HUES64 (cell line): ENCODE data around the gene SUPT3H.
"Not testable (repeated sequence)": the region's sequence is repeated elsewhere in the genome, so short reads cannot be mapped to it uniquely, and the experiment has no call there.

Experiments used
- H3K27ac ChIP-seq: 2 replicates; pipeline ENCODE4 v1.7.0; 2013; ENCODE audit warnings: low read depth, low read length, inconsistent platforms
- H3K27me3 ChIP-seq: 2 replicates; pipeline ENCODE4 v1.6.1; 2013; ENCODE audit warnings: mild to moderate bottlenecking, low read length; ENCODE audit not compliant: insufficient read depth
- H3K36me3 ChIP-seq: 2 replicates; pipeline ENCODE4 v1.6.1; 2013; ENCODE audit warnings: mild to moderate bottlenecking, low read length; ENCODE audit not compliant: insufficient read depth
- H3K4me1 ChIP-seq: 2 replicates; pipeline ENCODE4 v1.6.1; 2013; ENCODE audit warnings: mild to moderate bottlenecking, low read length, moderate library complexity; ENCODE audit not compliant: insufficient read depth
- H3K4me3 ChIP-seq: 2 replicates; pipeline ENCODE4 v1.5.1; 2013; ENCODE audit warnings: mild to moderate bottlenecking, low read length, moderate library complexity
- H3K9ac ChIP-seq: 2 replicates; pipeline ENCODE4 v1.6.1; 2013; ENCODE audit warnings: mild to moderate bottlenecking, low read depth, low read length
- H3K9me3 ChIP-seq: 2 replicates; pipeline ENCODE4 v1.6.1; 2013; ENCODE audit warnings: low read depth, low read length; ENCODE audit not compliant: insufficient read depth
- WGBS: fragments of 150-250, 120-280 bp; methylation state at CpG from one replicate; pipeline ENCODE4 v1.1.7; 2013; ENCODE audit warnings: missing lambda C conversion rate; 5-methylcytosine and 5-hydroxymethylcytosine counted together

SUPT3H gene

DNA sequence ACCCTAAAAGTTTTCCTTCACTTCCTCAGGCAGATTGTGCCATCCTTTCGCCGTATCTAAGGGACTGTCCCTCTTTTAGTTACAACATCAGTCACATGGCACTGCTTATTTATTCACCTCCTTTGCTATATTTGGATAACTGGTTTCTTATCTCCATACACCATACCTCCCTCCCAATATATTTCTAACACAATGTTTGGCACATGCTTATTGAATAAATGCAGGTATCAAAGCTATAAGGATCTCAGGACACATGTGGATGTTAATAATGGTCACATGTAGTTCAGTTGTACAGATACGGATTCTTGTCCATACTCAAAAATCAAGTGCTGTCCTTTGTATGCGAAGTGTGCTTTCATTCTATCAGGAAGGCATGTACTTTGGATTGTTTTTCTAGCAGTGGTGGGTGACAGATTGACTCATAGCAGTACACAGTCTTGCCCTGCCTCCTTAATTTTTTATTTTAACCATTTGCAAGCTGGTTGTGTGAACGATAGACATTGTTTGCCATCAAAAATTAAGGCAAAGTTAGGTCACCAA is 456.7 kb downstream of the SUPT3H start:
- no peaks in the 10 kb centered on the region for H3K9me3 ChIP-seq
- no peaks in the 10 kb centered on the region for H3K4me1 ChIP-seq
- H3K36me3 ChIP-seq: no peaks in the 10 kb centered on the region
- no peak overlapping the region for H3K27ac ChIP-seq
- H3K9ac ChIP-seq: no peak overlapping the region
- no peaks in the 10 kb centered on the region for H3K27me3 ChIP-seq
- 87% methylated on average over 5 of the region's 5 CpGs for WGBS
- no peak overlapping the region for H3K4me3 ChIP-seq

DNA sequence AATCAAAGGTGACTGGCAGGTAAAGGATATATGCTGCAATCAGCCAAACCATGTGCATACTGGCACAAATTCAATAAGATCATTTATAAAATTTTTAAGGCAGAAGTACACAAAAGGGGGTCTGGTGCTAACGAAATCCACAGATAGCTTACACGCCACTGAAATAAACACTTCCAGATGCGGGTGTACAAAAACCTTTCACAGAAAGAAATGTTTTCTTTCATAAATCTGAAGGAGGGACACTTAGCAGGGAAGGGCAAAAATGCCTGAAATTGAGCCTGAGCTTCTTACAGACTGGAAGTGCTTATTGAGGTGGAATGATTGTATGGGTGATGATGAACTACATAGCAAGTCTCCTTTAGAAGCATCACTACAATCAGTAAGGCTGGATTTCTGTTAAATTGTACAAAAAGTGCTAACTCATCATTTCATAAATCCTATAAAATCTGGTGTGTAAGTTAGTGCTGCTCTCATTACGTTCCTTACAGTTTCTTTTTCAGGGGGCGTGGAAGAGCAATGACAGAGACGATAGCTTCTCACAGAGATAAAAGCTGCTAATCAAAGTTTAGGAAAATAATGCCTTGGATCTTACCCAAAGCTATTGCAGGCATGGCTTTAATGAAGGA is 458.9 kb downstream of the SUPT3H start:
- H3K27me3 ChIP-seq: no peaks in the 10 kb centered on the region
- no peak overlapping the region for H3K4me3 ChIP-seq
- 98% methylated on average over 6 of the region's 6 CpGs for WGBS
- H3K4me1 ChIP-seq: no peaks in the 10 kb centered on the region
- no peaks in the 10 kb centered on the region for H3K36me3 ChIP-seq
- no peak overlapping the region for H3K9ac ChIP-seq
- no peak overlapping the region for H3K27ac ChIP-seq
- H3K9me3 ChIP-seq: no peaks in the 10 kb centered on the region

DNA sequence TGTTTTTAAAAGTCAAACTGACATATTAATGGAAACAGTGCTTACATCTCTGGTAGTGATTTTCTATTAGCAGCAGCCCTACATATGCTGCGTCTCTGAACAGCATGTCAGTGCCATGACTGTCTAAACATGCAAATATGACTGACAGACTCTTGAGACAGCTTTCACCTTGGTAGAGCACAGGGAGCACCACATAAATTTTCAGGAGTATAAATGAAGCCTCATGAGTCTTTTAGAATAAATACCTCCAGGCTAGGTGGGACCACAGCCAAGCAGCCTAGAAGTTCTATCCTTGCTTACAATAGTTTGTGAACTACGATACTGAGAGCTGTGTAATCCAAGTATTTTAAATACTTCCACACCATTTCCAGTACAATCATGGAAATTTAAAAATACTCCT is 460.3 kb downstream of the SUPT3H start:
- Histone ChIP-seq H3K36me3 (no peaks in the 10 kb centered on the region), H3K9me3 (no peaks in the 10 kb centered on the region), H3K4me3 (no peak overlapping the region), H3K27me3 (no peaks in the 10 kb centered on the region), H3K27ac (no peak overlapping the region), H3K9ac (no peak overlapping the region), H3K4me1 (no peaks in the 10 kb centered on the region)
- WGBS: 99% methylated on average over 2 of the region's 2 CpGs

DNA sequence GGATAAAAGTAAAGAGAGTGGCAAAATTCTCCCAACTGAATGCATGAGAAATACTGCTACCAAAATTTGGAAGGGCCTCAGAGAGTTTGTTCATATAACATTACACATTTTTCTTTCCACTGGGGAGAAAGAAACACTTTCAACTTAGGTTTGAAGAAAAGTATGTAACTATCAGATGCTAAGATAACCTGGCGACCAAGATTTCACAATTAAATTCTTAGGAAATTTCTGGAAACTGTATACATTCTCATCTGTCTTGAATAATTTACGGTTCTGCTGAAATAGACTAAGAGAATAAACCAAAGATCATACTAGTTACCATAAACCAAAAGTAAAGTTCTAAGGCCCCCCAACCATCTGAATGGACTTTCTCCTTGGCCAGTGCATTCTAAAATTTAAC is 462.6 kb downstream of the SUPT3H start:
- Histone ChIP-seq H3K27ac (no peak overlapping the region), H3K9ac (no peak overlapping the region)
- 86% methylated on average over 2 of the region's 2 CpGs for WGBS

DNA sequence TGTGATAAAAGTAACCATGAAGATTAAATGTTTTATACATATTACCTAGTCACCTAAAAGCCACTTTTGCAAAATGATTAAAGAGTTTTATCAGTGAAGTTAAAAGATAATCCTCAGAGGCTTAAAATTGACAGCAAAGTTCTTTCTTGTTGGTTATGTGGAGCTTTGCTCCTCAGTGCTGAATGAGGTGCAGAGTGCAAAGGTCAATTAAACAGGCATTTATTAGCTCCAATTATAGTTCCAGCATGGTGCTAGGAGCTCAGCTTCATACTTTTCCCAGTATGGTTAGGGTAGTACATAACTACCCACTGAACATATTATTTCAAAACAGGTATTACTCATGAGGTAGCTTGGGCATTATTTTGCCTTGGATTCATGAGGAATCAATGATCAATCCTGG is 463.6 kb downstream of the SUPT3H start:
- Histone ChIP-seq H3K36me3 (no peaks in the 10 kb centered on the region), H3K9me3 (no peaks in the 10 kb centered on the region), H3K27me3 (no peaks in the 10 kb centered on the region), H3K27ac (no peak overlapping the region), H3K4me3 (no peak overlapping the region), H3K4me1 (no peaks in the 10 kb centered on the region), H3K9ac (no peak overlapping the region)

More for the DNA sequence above, 462.6 kb downstream of the SUPT3H start:
- H3K27me3 ChIP-seq: no peaks in the 10 kb centered on the region
- no peak overlapping the region for H3K4me3 ChIP-seq
- H3K4me1 ChIP-seq: no peaks in the 10 kb centered on the region
- H3K36me3 ChIP-seq: no peaks in the 10 kb centered on the region
- no peaks in the 10 kb centered on the region for H3K9me3 ChIP-seq

DNA sequence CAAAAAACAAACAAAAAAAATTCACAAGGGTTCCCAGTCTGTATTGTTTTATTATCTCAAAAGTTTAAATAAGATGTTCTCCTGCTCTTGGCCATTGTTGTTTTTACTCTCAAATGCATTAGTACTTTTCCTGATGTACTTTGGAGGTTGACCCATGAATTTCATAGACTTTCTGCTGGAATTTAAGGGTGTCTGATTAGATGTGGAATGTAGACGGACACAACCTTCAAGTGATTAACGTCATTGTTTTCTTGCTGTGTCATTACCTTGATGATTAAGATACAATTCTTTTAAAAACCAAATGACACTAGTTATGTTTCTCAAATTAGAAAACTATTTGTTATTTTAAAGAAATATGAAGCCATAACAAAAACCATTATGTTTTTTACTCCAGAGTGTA is 471.0 kb downstream of the SUPT3H start:
- Histone ChIP-seq H3K36me3 (no peaks in the 10 kb centered on the region), H3K4me1 (no peaks in the 10 kb centered on the region), H3K27me3 (no peaks in the 10 kb centered on the region), H3K9ac (no peak overlapping the region), H3K4me3 (no peak overlapping the region), H3K27ac (no peak overlapping the region), H3K9me3 (no peaks in the 10 kb centered on the region)
- whole genome bisulfite sequencing: 100% methylated on average over 1 of the region's 2 CpGs

DNA sequence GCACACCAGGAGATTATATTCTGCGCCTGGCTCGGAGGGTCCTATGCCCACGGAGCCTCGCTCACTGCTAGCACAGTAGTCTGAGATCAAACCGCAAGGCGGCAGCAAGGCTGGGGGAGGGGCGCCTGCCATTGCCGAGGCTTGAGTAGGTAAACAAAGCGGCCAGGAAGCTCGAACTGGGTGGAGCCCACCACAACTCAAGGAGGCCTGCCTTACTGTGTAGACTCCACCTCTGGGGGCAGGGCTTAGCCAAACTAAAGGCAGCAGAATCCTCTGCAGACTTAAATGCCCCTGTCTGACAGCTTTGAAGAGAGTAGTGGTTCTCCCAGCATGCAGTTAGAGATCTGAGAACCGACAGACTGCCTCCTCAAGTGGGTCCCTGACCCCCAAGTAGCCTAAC is 477.4 kb downstream of the SUPT3H start:
- H3K27me3 ChIP-seq, H3K9ac ChIP-seq, H3K4me3 ChIP-seq, H3K4me1 ChIP-seq, H3K36me3 ChIP-seq, H3K27ac ChIP-seq, H3K9me3 ChIP-seq: not testable (repeated sequence)
- WGBS: 89% methylated on average over 11 of the region's 11 CpGs

DNA sequence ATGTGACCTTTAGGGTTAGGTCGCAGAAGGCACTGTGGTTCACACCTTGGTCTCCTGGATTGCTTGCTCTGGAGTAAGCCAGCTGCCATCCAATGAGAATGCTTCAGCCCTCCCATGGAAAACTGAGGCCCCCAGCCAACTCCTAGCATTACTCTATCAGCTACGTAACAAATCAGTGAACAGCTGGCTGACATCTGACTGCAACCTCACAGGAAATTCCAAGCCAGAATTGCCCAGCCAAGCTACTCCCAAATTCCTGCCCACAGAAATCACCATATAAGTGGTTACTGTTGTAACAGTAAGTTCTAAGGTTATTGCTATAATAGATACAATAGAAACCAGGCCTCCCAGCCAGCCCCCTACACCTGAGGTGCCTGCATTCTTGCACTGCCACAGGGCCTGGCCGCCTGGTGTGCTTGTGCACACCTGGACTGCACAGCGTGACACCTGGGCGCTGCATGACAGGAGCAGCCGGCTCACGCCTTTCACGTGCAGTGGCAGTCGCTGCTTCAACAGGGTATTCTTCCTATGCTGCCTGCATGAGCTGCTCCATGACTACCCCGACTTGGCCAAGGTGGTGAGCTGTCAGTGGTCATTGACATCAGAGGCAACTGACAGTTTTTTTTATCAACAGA is 479.3 kb downstream of the SUPT3H start:
- Histone ChIP-seq H3K9me3 (no peaks in the 10 kb centered on the region), H3K27ac (no peak overlapping the region), H3K27me3 (no peaks in the 10 kb centered on the region), H3K36me3 (no peaks in the 10 kb centered on the region), H3K4me3 (no peak overlapping the region), H3K9ac (no peak overlapping the region), H3K4me1 (no peaks in the 10 kb centered on the region)
- WGBS: 94% methylated on average over 10 of the region's 10 CpGs

DNA sequence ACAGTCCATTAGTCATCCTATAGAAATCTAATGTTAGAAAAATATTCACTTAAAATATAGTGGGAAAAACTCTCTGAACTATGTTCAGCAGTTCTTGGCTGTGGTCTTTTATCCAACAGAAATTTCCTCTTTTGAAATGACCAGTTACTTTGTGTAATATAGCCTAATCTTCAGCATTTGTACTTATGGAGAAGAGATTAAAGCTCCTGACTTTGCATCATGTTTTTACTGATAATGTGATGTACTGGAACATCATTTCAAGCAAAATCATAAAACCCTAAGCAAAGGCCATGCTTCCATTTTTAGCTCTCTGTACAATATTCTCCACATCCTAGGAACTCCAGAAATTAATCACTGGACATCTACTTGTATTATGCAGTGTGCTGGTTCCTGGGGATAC is 480.4 kb downstream of the SUPT3H start:
- Histone ChIP-seq H3K27ac (no peak overlapping the region), H3K4me1 (no peaks in the 10 kb centered on the region), H3K9ac (no peak overlapping the region), H3K36me3 (no peaks in the 10 kb centered on the region), H3K9me3 (no peaks in the 10 kb centered on the region), H3K27me3 (no peaks in the 10 kb centered on the region), H3K4me3 (no peak overlapping the region)

DNA sequence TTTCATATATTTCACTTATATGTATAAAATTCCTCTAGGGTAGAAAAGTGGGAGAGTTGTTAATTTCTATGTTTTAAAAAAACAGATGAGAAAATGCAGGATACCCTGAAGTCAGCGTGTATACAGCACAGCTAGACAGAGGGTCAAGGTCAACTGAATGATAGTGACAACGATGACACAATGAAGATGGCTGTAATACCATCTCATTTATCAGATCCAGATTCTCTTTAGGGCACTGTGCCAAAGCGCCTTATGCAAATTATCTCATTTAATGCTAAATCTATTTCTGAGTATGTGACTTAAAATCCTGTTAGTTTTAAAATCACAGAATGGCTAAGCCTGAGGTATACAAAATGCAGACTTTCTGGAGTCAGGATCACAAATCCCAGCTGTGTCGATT is 481.0 kb downstream of the SUPT3H start:
- WGBS: 94% methylated on average over 3 of the region's 4 CpGs
- H3K36me3 ChIP-seq: no peaks in the 10 kb centered on the region
- H3K4me3 ChIP-seq: no peak overlapping the region
- no peaks in the 10 kb centered on the region for H3K4me1 ChIP-seq
- H3K9ac ChIP-seq: no peak overlapping the region
- no peak overlapping the region for H3K27ac ChIP-seq
- H3K9me3 ChIP-seq: no peaks in the 10 kb centered on the region
- H3K27me3 ChIP-seq: no peaks in the 10 kb centered on the region

DNA sequence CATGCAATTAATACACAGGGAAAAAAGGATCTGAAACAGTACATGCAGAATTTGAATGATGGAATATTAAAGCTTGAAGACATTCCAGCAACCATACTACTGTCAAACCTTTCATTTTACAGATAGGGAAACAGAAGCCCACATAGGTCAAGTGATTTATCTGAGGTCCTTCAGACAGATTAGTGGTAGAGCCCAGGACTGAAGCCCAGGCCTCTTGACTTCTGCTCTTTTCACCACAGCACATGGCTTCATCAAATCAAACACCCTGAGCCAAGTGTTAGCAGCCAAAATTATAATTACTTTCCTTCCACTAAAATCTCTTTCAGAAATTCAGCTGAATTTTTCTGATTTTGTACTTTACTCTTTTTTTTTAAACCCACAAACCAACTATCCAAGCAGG is 485.2 kb downstream of the SUPT3H start:
- Histone ChIP-seq H3K4me3 (no peak overlapping the region), H3K9me3 (no peaks in the 10 kb centered on the region), H3K36me3 (no peaks in the 10 kb centered on the region), H3K27me3 (no peaks in the 10 kb centered on the region), H3K9ac (no peak overlapping the region), H3K27ac (no peak overlapping the region), H3K4me1 (no peaks in the 10 kb centered on the region)

DNA sequence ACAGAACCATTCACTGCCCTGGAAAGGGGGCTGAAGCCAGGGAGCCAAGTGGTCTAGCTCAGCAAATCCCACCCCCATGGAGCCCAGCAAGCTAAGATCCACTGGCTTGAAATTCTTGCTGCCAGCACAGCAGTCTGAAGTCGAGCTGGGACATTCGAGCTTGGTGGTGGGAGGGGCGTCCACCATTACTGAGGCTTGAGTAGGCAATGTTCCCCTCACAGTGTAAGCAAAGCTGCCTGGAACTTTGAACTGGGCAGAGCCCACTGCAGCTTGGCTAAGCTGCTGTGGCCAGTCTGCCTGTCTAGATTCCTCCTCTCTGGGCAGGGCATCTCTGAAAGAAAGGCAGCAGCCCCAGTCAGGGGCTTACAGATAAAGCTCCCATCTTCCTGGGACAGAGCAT is 498.7 kb downstream of the SUPT3H start:
- 71% methylated on average over 3 of the region's 3 CpGs for WGBS
- not testable (repeated sequence) for H3K27me3 ChIP-seq, H3K27ac ChIP-seq, H3K9ac ChIP-seq, H3K4me1 ChIP-seq, H3K4me3 ChIP-seq, H3K36me3 ChIP-seq, H3K9me3 ChIP-seq
